Effector memory CD4-positive, alpha-beta T cell (primary cell): Measurements from ENCODE around the gene KIAA0232.

Source experiments
- DNase-seq, 3 donors: peaks; one replicate each; pipeline ENCODE4 v3.0.0-alpha.2; 2020
- H3K27ac ChIP-seq: 2 replicates; pipeline ENCODE4 v1.7.0; 2013; ENCODE audit warnings: mild to moderate bottlenecking, low read length, moderate library complexity; ENCODE audit not compliant: insufficient read depth, poor library complexity, severe bottlenecking
- H3K27me3 ChIP-seq: replicated peaks from 2 replicates; pipeline ENCODE4 v1.7.0; 2013; ENCODE audit warnings: mild to moderate bottlenecking, low read length; ENCODE audit not compliant: insufficient read depth, control insufficient read depth, poor library complexity, severe bottlenecking
- H3K36me3 ChIP-seq: 2 replicates; pipeline ENCODE4 v1.7.0; 2013; ENCODE audit warnings: mild to moderate bottlenecking, low read length, moderate library complexity; ENCODE audit not compliant: control insufficient read depth, insufficient read depth
- H3K4me1 ChIP-seq: 2 replicates; pipeline ENCODE4 v1.7.0; 2013; ENCODE audit warnings: low read length, mild to moderate bottlenecking; ENCODE audit not compliant: control insufficient read depth, insufficient read depth, poor library complexity, severe bottlenecking
- H3K4me3 ChIP-seq: 2 replicates; pipeline ENCODE4 v1.7.0; 2013; ENCODE audit warnings: low read length, low read depth, mild to moderate bottlenecking; ENCODE audit not compliant: insufficient read depth, poor library complexity, severe bottlenecking
- H3K9me3 ChIP-seq: 2 replicates; pipeline ENCODE4 v1.7.0; 2013; ENCODE audit warnings: mild to moderate bottlenecking, low read length, moderate library complexity; ENCODE audit not compliant: control insufficient read depth

Gene KIAA0232

DNA sequence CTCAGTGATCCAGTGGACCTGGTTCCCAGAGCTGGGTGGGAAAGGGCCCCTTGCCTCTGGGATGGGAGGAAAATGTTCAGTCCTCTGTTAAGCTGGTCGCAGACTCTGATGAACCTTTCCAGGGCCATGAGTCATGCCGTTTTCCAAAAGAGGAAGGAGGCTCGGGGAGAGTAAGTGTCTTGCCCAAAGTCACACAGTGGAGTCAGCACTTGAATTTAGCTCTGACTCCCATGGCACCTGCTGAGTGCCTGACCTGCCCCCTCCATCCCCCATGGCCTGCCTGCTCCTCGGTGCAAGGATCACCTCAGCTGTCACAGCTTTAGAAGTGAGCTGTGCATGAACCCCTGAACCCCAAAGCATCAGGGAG, 14.0 kb upstream of the KIAA0232 start:
- H3K27ac ChIP-seq: no peak overlapping the region
- peaks cover 8% of the 10 kb centered on the region for H3K4me1 ChIP-seq
- no peaks in the 10 kb centered on the region for H3K9me3 ChIP-seq
- no peak for DNase-seq
- H3K27me3 ChIP-seq: no peaks in the 10 kb centered on the region
- H3K4me3 ChIP-seq: no peak overlapping the region
- H3K36me3 ChIP-seq: no peaks in the 10 kb centered on the region

DNA sequence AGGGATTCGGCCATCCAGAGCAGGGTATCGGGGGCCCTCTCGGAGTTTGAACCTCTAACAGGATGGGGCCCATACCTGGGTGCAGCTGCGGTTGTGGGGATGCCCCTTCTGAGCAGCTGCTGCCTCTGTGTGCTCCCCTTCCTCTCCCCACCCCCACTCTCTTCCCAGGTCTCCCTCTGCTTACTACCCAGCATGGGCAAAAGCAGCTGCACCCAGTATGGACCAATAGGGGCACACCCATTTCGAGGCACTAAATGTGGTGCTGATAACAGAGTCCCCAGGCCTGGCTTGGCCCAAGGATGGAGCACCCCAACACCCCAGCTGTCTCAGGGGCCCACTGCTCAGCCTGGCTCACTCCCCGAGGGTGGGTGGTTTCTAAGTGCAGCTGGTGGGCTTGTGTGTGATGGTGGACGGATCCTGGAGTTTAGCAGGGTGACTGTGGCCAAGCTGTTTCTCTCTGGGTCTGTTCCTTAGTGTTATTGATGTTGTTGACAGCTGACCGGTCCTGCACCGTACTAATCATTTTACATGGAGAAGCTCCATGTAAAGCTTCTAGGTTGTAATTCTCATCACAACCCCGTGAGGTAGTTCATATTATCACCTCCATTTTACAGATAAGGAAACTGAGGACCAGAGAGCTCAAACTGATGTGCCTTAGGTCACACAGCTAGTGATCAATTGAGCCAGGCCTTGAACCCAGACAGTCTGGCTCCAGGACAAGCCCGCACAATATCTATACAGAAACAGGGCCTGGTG, 13.1 kb upstream of the KIAA0232 start:
- DNase-seq: no peak
- no peak overlapping the region for H3K27ac ChIP-seq
- no peaks in the 10 kb centered on the region for H3K36me3 ChIP-seq
- H3K9me3 ChIP-seq: no peaks in the 10 kb centered on the region
- H3K4me1 ChIP-seq: peaks cover 8% of the 10 kb centered on the region
- H3K27me3 ChIP-seq: no peaks in the 10 kb centered on the region
- H3K4me3 ChIP-seq: no peak overlapping the region

DNA sequence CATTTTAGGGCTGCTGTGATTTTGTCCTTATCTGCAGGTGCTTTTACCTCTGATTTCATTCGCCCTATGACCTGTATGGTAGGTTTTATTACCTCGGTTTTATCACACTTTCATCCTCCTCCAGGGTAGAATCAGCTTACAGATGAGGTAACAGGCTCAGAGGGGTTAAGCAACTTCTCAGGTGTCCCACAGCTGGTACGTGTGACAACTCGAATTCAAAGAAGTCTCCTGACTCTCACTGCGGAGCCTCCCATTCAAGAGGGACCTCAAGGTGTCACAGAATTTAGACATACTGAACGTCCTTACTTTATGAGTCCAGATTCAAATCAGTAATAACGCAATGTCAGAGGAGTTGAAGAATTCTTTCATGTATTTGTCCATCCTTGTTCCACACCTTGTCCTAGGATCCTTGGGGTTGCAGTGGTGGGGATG, 12.5 kb upstream of the KIAA0232 start:
- H3K27ac ChIP-seq: no peak overlapping the region
- H3K4me1 ChIP-seq: peaks cover 8% of the 10 kb centered on the region
- H3K36me3 ChIP-seq: no peaks in the 10 kb centered on the region
- no peaks in the 10 kb centered on the region for H3K27me3 ChIP-seq
- DNase-seq: no peak
- no peak overlapping the region for H3K4me3 ChIP-seq
- no peaks in the 10 kb centered on the region for H3K9me3 ChIP-seq

DNA sequence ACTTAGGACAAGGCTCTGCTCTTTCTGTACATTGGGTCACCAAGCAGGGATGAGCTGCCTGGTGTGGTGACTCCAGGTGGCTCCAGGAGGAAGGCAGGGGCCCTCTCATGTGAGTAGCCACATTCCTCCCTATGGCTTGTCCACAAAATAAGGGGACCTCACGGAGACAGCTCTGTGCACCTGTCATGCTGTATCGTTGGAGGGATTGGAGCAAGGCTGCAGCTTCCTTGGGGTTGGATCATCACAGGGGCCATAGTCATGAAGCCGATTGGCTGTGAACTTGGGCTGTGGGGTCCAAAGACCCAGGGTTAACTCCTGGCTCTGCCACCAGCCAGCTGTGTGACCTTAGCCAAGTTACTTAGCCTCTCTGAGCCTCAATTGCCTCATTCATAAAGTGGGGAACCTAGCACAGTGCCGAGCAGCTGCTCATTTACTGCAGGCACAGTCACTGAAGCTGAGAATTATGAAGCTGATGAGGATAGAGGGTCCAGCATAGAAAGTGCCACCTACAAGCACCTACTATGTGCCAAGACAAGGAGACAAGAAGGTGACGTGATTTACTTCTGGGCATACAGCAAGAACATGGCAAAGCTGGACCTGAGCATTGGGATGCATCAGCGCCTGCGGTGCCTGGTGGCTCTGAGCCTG, 11.8 kb upstream of the KIAA0232 start:
- Histone ChIP-seq H3K27ac (no peak overlapping the region), H3K4me1 (peaks cover 8% of the 10 kb centered on the region), H3K36me3 (no peaks in the 10 kb centered on the region), H3K4me3 (no peak overlapping the region), H3K9me3 (no peaks in the 10 kb centered on the region), H3K27me3 (no peaks in the 10 kb centered on the region)
- no peak for DNase-seq

DNA sequence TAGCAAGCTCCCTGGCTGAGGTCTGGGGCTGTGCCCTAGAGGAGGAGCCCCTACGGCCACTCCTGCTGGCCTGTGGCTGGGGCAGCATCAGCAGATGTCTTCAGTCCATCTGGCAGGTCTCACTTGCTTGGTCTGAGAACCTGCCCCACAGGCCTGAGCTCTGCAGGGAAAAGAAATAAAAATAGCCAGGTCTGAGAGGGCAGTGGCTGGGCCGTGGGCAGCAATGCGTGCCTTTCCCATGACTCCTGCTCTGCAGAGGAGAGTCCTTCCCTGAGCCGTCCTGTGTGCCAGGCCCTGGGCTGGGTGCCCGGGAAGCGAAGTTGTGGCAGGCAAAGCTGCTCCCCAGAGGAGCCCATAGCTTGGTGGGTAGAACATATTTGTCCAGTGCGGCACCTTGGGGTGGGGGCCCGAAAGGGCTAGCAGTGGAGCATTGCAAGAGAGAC, 11.3 kb upstream of the KIAA0232 start:
- Histone ChIP-seq H3K4me3 (no peak overlapping the region), H3K27ac (no peak overlapping the region), H3K4me1 (peaks cover 8% of the 10 kb centered on the region), H3K9me3 (no peaks in the 10 kb centered on the region), H3K36me3 (no peaks in the 10 kb centered on the region), H3K27me3 (no peaks in the 10 kb centered on the region)
- DNase-seq: no peak

DNA sequence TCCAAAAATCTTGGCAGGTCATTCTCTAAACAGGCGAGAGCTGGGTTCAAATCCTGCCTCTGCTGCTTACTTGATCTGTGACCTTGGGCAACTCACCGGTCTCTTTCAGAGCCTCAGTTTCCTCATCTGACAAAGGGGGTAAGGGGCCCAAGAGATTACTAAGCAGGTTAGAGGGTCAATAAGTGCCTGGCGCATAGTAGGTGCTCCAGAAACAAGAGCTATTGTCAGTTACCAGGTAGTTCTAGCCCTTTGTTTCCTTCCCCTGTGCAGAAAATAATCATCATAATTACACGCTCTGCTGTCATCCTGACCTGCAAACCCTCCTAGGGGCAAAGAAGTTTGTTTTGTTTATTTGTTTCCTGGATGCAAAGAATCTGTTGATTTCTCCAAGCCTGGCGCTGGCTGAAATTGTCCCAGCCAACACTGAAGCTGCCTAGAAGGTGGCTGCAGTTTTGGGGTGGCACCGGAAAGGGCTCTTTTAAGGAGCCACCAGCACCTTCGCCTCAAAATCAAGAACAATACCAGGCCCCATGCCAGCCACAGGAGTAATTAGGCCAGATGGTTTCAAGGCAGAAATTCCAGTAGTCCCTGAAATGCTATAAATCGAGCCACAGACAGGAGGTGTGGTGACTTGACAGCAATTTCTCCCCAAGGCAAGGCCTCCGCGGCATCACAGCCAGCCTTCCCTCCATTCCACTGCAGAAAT, 10.2 kb upstream of the KIAA0232 start:
- DNase-seq: no peak
- Histone ChIP-seq H3K4me3 (no peak overlapping the region), H3K4me1 (peaks cover 13% of the 10 kb centered on the region), H3K27me3 (no peaks in the 10 kb centered on the region), H3K9me3 (no peaks in the 10 kb centered on the region), H3K27ac (no peak overlapping the region), H3K36me3 (no peaks in the 10 kb centered on the region)

DNA sequence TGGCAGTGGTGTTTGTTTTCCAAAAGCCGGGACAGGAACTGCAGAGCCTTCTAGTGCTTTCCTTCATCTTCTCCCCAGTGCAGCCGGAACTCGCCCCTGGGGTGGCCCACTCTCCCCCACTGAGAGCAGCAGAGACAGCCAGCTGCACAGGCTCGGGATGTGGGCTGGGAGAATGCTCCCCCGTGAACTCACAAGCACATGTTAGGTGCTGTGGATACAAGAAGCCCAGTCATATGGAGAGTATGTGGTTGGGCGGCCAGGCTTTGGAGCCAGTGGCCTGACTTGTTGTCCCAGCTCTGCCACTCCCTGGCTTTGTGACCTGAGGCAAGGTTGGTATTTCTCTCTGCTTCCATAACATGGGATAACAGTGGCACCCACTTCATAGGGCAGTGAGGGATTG, 9.4 kb upstream of the KIAA0232 start:
- Histone ChIP-seq H3K4me1 (peaks cover 13% of the 10 kb centered on the region), H3K27me3 (no peaks in the 10 kb centered on the region)
- no peak for DNase-seq

DNA sequence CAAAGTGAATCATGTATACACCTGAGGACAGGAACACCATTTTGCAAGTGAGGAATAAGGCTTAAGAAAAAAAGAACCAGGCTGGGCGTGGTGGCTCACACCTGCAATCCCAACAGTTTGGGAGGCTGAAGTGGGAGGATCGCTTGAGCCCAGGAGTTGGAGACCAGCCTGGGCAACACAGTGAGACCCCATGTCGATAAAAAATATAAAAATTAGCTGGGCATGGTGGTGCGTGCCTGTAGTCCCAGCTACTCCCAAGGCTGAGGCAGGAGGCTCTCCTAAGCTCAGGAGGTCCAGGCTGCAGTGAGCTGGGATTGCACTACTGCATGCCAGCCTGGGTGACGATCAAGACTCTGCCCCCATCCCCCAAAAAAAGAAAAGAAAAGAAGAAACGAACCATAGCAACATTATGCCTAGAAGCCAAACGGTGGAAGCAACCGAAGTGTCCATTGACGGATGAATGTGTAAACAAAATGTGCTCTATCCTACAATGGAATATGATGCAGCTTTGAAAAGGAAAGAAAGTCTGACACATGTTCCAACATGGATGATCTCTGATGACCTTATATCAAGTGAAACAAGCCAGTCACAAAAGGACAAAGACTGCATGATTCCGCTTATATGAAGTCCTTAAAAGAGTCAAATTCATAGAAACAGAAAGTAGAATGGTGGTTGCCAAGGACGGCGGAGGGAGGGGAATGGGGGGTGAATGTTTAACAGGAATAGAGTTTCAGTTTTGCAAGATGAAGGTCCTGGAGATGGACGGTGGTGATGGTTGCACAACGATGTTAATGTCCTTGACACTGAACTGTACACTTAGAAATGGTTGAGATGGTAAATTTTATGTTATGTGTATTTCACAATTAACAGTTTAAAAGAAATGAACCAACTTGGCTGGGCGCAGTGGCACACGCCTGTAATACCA, 8.6 kb upstream of the KIAA0232 start:
- Histone ChIP-seq H3K4me1 (peaks cover 11% of the 10 kb centered on the region), H3K9me3 (no peaks in the 10 kb centered on the region), H3K4me3 (no peak overlapping the region), H3K27me3 (no peaks in the 10 kb centered on the region), H3K27ac (no peak overlapping the region), H3K36me3 (no peaks in the 10 kb centered on the region)
- no peak for DNase-seq

More for the DNA sequence above, 9.4 kb upstream of the KIAA0232 start:
- H3K4me3 ChIP-seq: no peak overlapping the region
- H3K36me3 ChIP-seq: no peaks in the 10 kb centered on the region
- no peak overlapping the region for H3K27ac ChIP-seq
- H3K9me3 ChIP-seq: no peaks in the 10 kb centered on the region

DNA sequence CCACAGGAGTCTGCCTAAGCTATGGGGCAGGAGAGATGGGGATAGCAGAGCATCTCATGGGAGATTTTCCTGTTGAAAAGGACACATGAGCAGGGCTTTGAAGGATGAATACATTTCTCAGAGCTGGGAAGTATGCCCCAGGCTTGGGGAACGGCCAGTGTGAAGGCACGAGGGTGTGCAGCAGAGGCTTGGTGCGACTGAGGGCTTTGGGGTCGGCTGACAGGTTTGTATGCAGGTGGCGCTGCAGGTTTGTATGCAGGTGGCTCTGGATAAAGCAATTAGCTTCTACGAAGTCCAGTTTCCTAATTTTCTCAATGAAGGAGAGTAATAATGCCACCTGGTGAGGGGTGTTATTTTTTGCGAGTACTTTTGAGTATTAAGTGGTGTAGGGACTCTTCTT, 6.8 kb upstream of the KIAA0232 start:
- no peak overlapping the region for H3K4me3 ChIP-seq
- no peaks in the 10 kb centered on the region for H3K36me3 ChIP-seq
- H3K4me1 ChIP-seq: peaks cover 5% of the 10 kb centered on the region
- no peaks in the 10 kb centered on the region for H3K27me3 ChIP-seq
- no peak for DNase-seq
- H3K9me3 ChIP-seq: no peaks in the 10 kb centered on the region
- H3K27ac ChIP-seq: no peak overlapping the region
